Ovary (tissue), 9 donors: ENCODE measurements around the gene AGT. TPM values are rescaled to one million over a fixed set of nuclear protein-coding genes. Genes with fewer than 3 reads are reported as not detected.

Experiments used
- DNase-seq, 5 donors: peaks; one replicate each; pipeline ENCODE4 v3.0.0-alpha.2; 2019 to 2020
- H3K27ac ChIP-seq, 2 donors: fragments of 200-600 bp; one replicate each; pipeline versions ENCODE4 v1.5.1 to v1.8.0; 2019 to 2022
- H3K27me3 ChIP-seq: fragments of 200-600 bp; one replicate; pipeline ENCODE4 v1.8.0; 2022
- H3K36me3 ChIP-seq: fragments of 200-600 bp; sonication (generic); one replicate; pipeline ENCODE4 v1.5.1; 2019
- H3K4me1 ChIP-seq: one replicate; pipeline ENCODE4 v1.8.1; 2013; ENCODE audit warnings: mild to moderate bottlenecking, moderate library complexity; ENCODE audit not compliant: insufficient read depth
- H3K4me3 ChIP-seq: fragments of 200-600 bp; sonication (generic); one replicate; pipeline ENCODE4 v1.5.1; 2017
- H3K9me3 ChIP-seq, 2 donors: fragments of 200-600 bp in 1 of 2; sonication (generic) in 1 of 2; one replicate each; pipeline versions ENCODE4 v1.5.1 to v1.8.1; 2013 to 2019; ENCODE audit warnings: mild to moderate bottlenecking in 1 of 2, moderate library complexity in 1 of 2
- EP300 ChIP-seq: sonication (generic); formaldehyde crosslinking; IDR thresholded peaks from one replicate; pipeline ENCODE4 v1.6.1; 2017; ENCODE audit warnings: antibody characterized with exemption
- POLR2A ChIP-seq: fragments of 450-650 bp; IDR thresholded peaks from one replicate; pipeline ENCODE4 v1.6.1; 2017; ENCODE audit warnings: antibody characterized with exemption, mild to moderate bottlenecking, moderate library complexity
- WGBS, 3 donors: extraction: QIAGEN DNeasy Blood & Tissue Kit in 1 of 3; methylation state at CpG; one replicate each; pipeline versions ENCODE4 v1.1.5 to v1.1.7; 2013 to 2017; 5-methylcytosine and 5-hydroxymethylcytosine counted together
- intact Hi-C, 4 donors: fragments of 100-400 bp; cut with DNase I; formaldehyde crosslinking; loops; one replicate each; pipeline versions ENCODE4 v1.11.0 to v1.15.1; 2022 to 2023
- polyA plus RNA-seq, 2 donors: library from polyadenylated mRNA; stranded (reverse); fragments of 200-250 nt in 1 of 2; fragments of 350-450 nt in 1 of 2; fragmentation: Illumina TruSeq in 1 of 2; extraction: RNeasy Lipid Tissue Mini Kit (QIAGEN cat#74804) in 1 of 2; gene quantifications; one replicate each; pipeline ENCODE4 v1.2.3, GENCODE V29; 2013 to 2014
- total RNA-seq, 7 donors: library from RNA; depleted of rRNA in 2 of 7; stranded (reverse); fragments of >200 nt in 2 of 7; fragmentation: NEBNext Ultra II Directional in 3 of 7; extraction: Animal tissue kit (Norgen Biotek cat#: 25700) in 3 of 7; gene quantifications; one replicate each; pipeline versions ENCODE4 v1.1.0 to v1.2.4, GENCODE V29; 2016 to 2023
- TF ChIP-seq, protein P1 (sequence below), 3 donors: fragments of 450-650 bp in 2 of 3; fragments of 200-600 bp in 1 of 3; IDR thresholded peaks; one replicate each; pipeline versions ENCODE4 v1.5.1 to v1.8.0; 2016 to 2022; ENCODE audit warnings: antibody characterized with exemption in 3 of 3, mild to moderate bottlenecking in 1 of 3
- donor health status: DM: no; HTN: no; CAD: no; lungs with moderate emphysema.
- donor health status: DM: no; HTN: no; CAD: no.
- donor health status: Bipolar disorder and iron deficiency.
- donor health status: DM: yes; HTN: yes; CAD: no.
- donor health status: DM: no; HTN: no; CAD: no.
- donor health status: DM: yes; HTN: yes; CAD: no.

Gene AGT
- total and polyA plus RNA-seq, 9 donors, result 0.60 to 10.0 (median 3.3) TPM

- TF ChIP-seq EP300, result no peak
- no peak for DNase-seq
- no peak within 1 kb of the TSS for H3K27ac ChIP-seq
- H3K9me3 ChIP-seq, result no peaks in the 10 kb centered on the region
- no peaks in the 10 kb centered on the region for H3K4me1 ChIP-seq
- intact Hi-C loops, result no loop called here
- no peaks in the 10 kb centered on the region for H3K36me3 ChIP-seq
- H3K4me3 ChIP-seq, result no peak within 1 kb of the TSS
- H3K27me3 ChIP-seq, result no peaks in the 10 kb centered on the region
- 62 to 85% (median 74%) methylated on average over 14 of the region's 14 CpGs for WGBS, 3 donors
These were observed 33.3 kb upstream of the AGT start, which contains the start of gene CAPN9 for GRCh38 chr1:230747127-230747730. Gene CAPN9, plus strand, starts transcription at chr1:230747388. Its CDS starts 109 bp downstream, at chr1:230747497.

DNA sequence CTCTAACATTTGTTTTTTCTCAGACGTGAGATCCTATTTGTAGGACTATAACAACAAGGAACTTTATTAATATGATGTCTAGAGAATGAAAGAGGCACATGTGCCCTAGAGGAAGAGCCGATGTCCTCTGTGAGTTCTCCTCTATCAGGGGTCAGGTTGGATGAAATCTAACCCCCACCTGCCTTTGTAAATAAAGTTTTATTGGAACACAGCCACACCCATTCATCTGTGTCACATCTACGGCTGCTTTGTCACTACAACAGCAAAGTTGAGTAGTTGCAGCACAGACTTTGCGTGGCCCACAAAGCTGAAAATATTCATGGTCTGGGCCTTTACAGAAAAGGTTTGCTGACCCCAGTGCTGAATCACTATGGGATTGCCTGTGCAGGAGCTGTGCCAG lies 32.7 kb upstream of the AGT start:
- Histone ChIP-seq H3K27me3 (no peaks in the 10 kb centered on the region), H3K9me3 (no peaks in the 10 kb centered on the region), H3K4me3 (no peak overlapping the region), H3K4me1 (no peaks in the 10 kb centered on the region), H3K36me3 (no peaks in the 10 kb centered on the region), H3K27ac (no peak overlapping the region)
- intact Hi-C loops, result no loop called here
- TF ChIP-seq EP300 (no peak), POLR2A (no peak)
- TF ChIP-seq, protein P1, sequence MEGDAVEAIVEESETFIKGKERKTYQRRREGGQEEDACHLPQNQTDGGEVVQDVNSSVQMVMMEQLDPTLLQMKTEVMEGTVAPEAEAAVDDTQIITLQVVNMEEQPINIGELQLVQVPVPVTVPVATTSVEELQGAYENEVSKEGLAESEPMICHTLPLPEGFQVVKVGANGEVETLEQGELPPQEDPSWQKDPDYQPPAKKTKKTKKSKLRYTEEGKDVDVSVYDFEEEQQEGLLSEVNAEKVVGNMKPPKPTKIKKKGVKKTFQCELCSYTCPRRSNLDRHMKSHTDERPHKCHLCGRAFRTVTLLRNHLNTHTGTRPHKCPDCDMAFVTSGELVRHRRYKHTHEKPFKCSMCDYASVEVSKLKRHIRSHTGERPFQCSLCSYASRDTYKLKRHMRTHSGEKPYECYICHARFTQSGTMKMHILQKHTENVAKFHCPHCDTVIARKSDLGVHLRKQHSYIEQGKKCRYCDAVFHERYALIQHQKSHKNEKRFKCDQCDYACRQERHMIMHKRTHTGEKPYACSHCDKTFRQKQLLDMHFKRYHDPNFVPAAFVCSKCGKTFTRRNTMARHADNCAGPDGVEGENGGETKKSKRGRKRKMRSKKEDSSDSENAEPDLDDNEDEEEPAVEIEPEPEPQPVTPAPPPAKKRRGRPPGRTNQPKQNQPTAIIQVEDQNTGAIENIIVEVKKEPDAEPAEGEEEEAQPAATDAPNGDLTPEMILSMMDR (IDR thresholded peaks at IDR 0.05), result no peak
- DNase-seq, result no peak
- WGBS, 3 donors, result 91 to 95% (median 91%) methylated on average over 4 of the region's 4 CpGs

DNA sequence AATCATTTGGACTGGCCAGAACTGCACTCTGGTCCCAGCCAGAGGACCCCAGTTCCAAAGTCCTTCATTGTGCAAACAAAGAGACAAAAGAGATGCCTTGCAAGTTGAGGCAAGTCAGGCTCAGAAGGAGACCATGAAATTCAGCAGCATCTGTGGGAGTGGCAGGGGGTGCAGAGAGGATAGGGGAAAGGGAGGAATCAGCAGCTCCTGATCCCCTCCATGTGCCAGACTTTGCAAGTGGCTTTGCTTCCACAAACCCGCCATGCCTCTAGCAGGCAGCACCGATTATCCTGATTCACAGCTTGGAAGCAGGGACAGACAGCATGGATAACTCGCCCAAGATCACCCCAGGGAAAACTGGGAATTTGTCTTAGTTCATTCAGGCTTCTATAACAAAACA lies 31.1 kb upstream of the AGT start:
- no peaks in the 10 kb centered on the region for H3K9me3 ChIP-seq
- intact Hi-C loops, result no loop called here
- no peak overlapping the region for H3K4me3 ChIP-seq
- WGBS, 3 donors, result 69 to 74% (median 73%) methylated on average over 3 of the region's 3 CpGs
- H3K36me3 ChIP-seq, result no peaks in the 10 kb centered on the region
- no peak for DNase-seq
- no peaks in the 10 kb centered on the region for H3K4me1 ChIP-seq
- H3K27me3 ChIP-seq, result no peaks in the 10 kb centered on the region
- TF ChIP-seq POLR2A (no peak), EP300 (no peak)
- TF ChIP-seq, protein P1 (IDR thresholded peaks at IDR 0.05), result no peak
- H3K27ac ChIP-seq, result no peak overlapping the region

GRCh38 chr1:230744382-230744781 lies 30.5 kb upstream of the AGT start:
- TF ChIP-seq POLR2A (no peak), EP300 (no peak)
- TF ChIP-seq, protein P1 (IDR thresholded peaks at IDR 0.05), result no peak
- DNase-seq, result no peak
- no peaks in the 10 kb centered on the region for H3K36me3 ChIP-seq
- WGBS, 3 donors, result 37 to 40% (median 37%) methylated on average over 5 of the region's 5 CpGs
- intact Hi-C loops, result no loop called here
- no peaks in the 10 kb centered on the region for H3K9me3 ChIP-seq
- no peaks in the 10 kb centered on the region for H3K4me1 ChIP-seq
- H3K4me3 ChIP-seq, result no peak overlapping the region
- H3K27ac ChIP-seq, result no peak overlapping the region
- no peaks in the 10 kb centered on the region for H3K27me3 ChIP-seq

DNA sequence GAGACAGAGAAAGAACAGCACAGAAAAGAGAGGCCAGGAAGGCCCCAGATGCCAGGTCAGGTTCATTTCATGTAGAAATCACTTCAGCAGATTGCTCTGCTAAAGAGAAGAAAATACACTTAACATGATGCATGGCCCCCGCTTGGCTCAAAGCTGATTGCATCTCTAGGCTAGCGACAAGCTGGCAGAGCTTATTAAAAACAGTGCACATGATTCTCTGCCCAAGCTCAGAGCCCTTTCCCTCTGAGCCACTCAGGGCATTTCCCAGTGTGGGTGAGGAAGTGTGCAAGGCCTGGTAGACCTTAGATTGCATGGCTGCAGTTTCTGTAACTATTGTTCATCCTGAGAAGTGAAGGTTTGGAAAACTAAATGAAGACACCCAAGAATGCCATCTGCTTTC lies 30.0 kb upstream of the AGT start:
- Histone ChIP-seq H3K27me3 (no peaks in the 10 kb centered on the region), H3K36me3 (no peaks in the 10 kb centered on the region), H3K4me3 (no peak overlapping the region), H3K9me3 (no peaks in the 10 kb centered on the region), H3K27ac (no peak overlapping the region), H3K4me1 (no peaks in the 10 kb centered on the region)
- no peak for DNase-seq
- intact Hi-C loops, result no loop called here
- 78 to 81% (median 80%) methylated on average over 2 of the region's 2 CpGs for WGBS, 3 donors
- TF ChIP-seq POLR2A, result no peak
- TF ChIP-seq EP300, result no peak
- TF ChIP-seq, protein P1 (IDR thresholded peaks at IDR 0.05), result no peak
